HG02678 (cell line): Measurements from ENCODE around the gene MRPS22.

Experiments
- ATAC-seq: cut with Tn5 transposase; IDR thresholded peaks from one replicate; pipeline ENCODE4 v1.9.1; 2021; ENCODE audit warnings: mild to moderate bottlenecking, moderate library complexity; ENCODE audit not compliant: unreplicated experiment

The MRPS22 gene

GRCh38 chr3:139311557-139311956, 32.3 kb upstream of the MRPS22 start:
- no peak for ATAC-seq

- ATAC-seq, result no peak
Observed at GRCh38 chr3:139312416-139312815, 31.4 kb upstream of the MRPS22 start.

GRCh38 chr3:139312959-139313358, 30.9 kb upstream of the MRPS22 start:
- no peak for ATAC-seq

- ATAC-seq, result no peak
Observed at GRCh38 chr3:139313921-139314320, 29.9 kb upstream of the MRPS22 start.

GRCh38 chr3:139317215-139317614, 26.6 kb upstream of the MRPS22 start:
- no peak for ATAC-seq

GRCh38 chr3:139317660-139318430, 26.0 kb upstream of the MRPS22 start:
- no peak for ATAC-seq

- no peak for ATAC-seq
Observed at GRCh38 chr3:139318431-139318816, 25.4 kb upstream of the MRPS22 start.

- no peak for ATAC-seq
Observed at GRCh38 chr3:139318826-139319225, 25.0 kb upstream of the MRPS22 start.

- no peak for ATAC-seq
Observed at GRCh38 chr3:139319428-139320402, 24.1 kb upstream of the MRPS22 start.

- ATAC-seq, result no peak
Observed at GRCh38 chr3:139320551-139321309, 23.1 kb upstream of the MRPS22 start.

GRCh38 chr3:139322346-139322745, 21.5 kb upstream of the MRPS22 start:
- ATAC-seq, result no peak

- ATAC-seq, result no peak
Observed at GRCh38 chr3:139323146-139323545, 20.7 kb upstream of the MRPS22 start.

GRCh38 chr3:139324456-139324855, 19.4 kb upstream of the MRPS22 start:
- no peak for ATAC-seq

- no peak for ATAC-seq
Observed at GRCh38 chr3:139325551-139325950, 18.3 kb upstream of the MRPS22 start.

- ATAC-seq, result no peak
Observed at GRCh38 chr3:139326131-139326530, 17.7 kb upstream of the MRPS22 start.

- ATAC-seq, result no peak
Observed at GRCh38 chr3:139326707-139327106, 17.1 kb upstream of the MRPS22 start.

GRCh38 chr3:139327231-139327630, 16.6 kb upstream of the MRPS22 start:
- ATAC-seq, result no peak

GRCh38 chr3:139327861-139328260, 16.0 kb upstream of the MRPS22 start:
- ATAC-seq, result no peak

GRCh38 chr3:139328356-139328755, 15.5 kb upstream of the MRPS22 start:
- no peak for ATAC-seq

GRCh38 chr3:139329364-139329850, 14.4 kb upstream of the MRPS22 start:
- peak; percentile 96 for ATAC-seq

GRCh38 chr3:139332092-139332491, 11.7 kb upstream of the MRPS22 start:
- no peak for ATAC-seq
